IMR-90 (cell line): Measurements from ENCODE around the gene KLLN. TPM values are rescaled to one million over a fixed set of nuclear protein-coding genes. Genes with fewer than 3 reads are reported as not detected.

Source experiments
- ATAC-seq: fragments of 200-7000 bp; cut with Tn5 transposase; 2 replicates; pipeline ENCODE4 v1.9.1; 2020; ENCODE audit warnings: low read depth, mild to moderate bottlenecking, moderate library complexity
- BruUV-seq: library from RNA; stranded (reverse); fragments of 400-500 nt; replicated peaks from 2 replicates; lab custom pipeline; 2021; lab: Mats Ljungman, UMichigan
- CTCF ChIA-PET: fragments of 300-600 bp; formaldehyde crosslinking; extraction: SDS; loops from one replicate; lab custom pipeline; 2021; ENCODE audit warnings: antibody characterized with exemption; lab: Yijun Ruan, JAX
- POLR2A ChIA-PET: fragments of 300-600 bp; sonication (Branson Sonifier 250); formaldehyde crosslinking; loops from one replicate; lab custom pipeline; 2022; ENCODE audit warnings: antibody characterized with exemption; ENCODE audit not compliant: unreplicated experiment; lab: Charles Lee
- DNase-seq: peaks from one replicate; pipeline ENCODE4 v3.0.0; 2013
- H2AFZ ChIP-seq: replicated peaks from 2 replicates; pipeline ENCODE3; 2013; ENCODE audit warnings: low read length, mild to moderate bottlenecking; ENCODE audit not compliant: poor library complexity
- H2AK5ac ChIP-seq: 2 replicates; pipeline ENCODE4 v1.6.1; 2013; ENCODE audit warnings: low read depth, low read length, inconsistent platforms
- H2AK9ac ChIP-seq: replicated peaks from 2 replicates; pipeline ENCODE3; 2013; ENCODE audit warnings: mild to moderate bottlenecking, low read depth, low read length, moderate library complexity; ENCODE audit not compliant: poor library complexity
- H2BK120ac ChIP-seq: 2 replicates; pipeline ENCODE4 v1.6.1; 2013; ENCODE audit warnings: low read depth, low read length, inconsistent platforms
- H2BK15ac ChIP-seq: 3 replicates; pipeline ENCODE4 v1.6.1; 2013; ENCODE audit warnings: low read depth, low read length, inconsistent platforms
- H2BK20ac ChIP-seq: 2 replicates; pipeline ENCODE4 v1.6.1; 2013; ENCODE audit warnings: low read depth, mild to moderate bottlenecking, inconsistent platforms, low read length, moderate library complexity
- H2BK5ac ChIP-seq: 2 replicates; pipeline ENCODE4 v1.6.1; 2013; ENCODE audit warnings: mild to moderate bottlenecking, low read depth, low read length, inconsistent platforms; ENCODE audit not compliant: poor library complexity, severe bottlenecking
- H3K14ac ChIP-seq: replicated peaks from 2 replicates; pipeline ENCODE4 v1.6.1; 2013; ENCODE audit warnings: low read depth, low read length, inconsistent platforms
- H3K18ac ChIP-seq: 2 replicates; pipeline ENCODE4 v1.6.1; 2013; ENCODE audit warnings: low read depth, low read length, control low read depth
- H3K23ac ChIP-seq: 2 replicates; pipeline ENCODE4 v1.6.1; 2013; ENCODE audit warnings: low read depth, low read length, inconsistent platforms
- H3K27ac ChIP-seq: 2 replicates; pipeline ENCODE4 v1.5.1; 2013; ENCODE audit warnings: mild to moderate bottlenecking, control low read depth, low read length; ENCODE audit not compliant: insufficient read depth
- H3K27me3 ChIP-seq: 2 replicates; pipeline ENCODE4 v1.6.1; 2013; ENCODE audit warnings: low read length; ENCODE audit not compliant: control insufficient read depth, insufficient read depth
- H3K36me3 ChIP-seq: 2 replicates; pipeline ENCODE4 v1.6.1; 2013; ENCODE audit warnings: low read length, mixed read lengths; ENCODE audit not compliant: control insufficient read depth, insufficient read depth
- H3K4ac ChIP-seq: 2 replicates; pipeline ENCODE4 v1.6.1; 2013; ENCODE audit warnings: low read depth, low read length, inconsistent platforms
- H3K4me1 ChIP-seq: 2 replicates; pipeline ENCODE4 v1.6.1; 2013; ENCODE audit warnings: low read length, mixed read lengths; ENCODE audit not compliant: control insufficient read depth, insufficient read depth
- H3K4me2 ChIP-seq: 2 replicates; pipeline ENCODE4 v1.6.1; 2013; ENCODE audit warnings: low read depth, mild to moderate bottlenecking, control low read depth, low read length, moderate library complexity
- H3K4me3 ChIP-seq: 2 replicates; pipeline ENCODE4 v1.5.1; 2013; ENCODE audit warnings: low read depth, mild to moderate bottlenecking, control low read depth, low read length, moderate library complexity; ENCODE audit not compliant: insufficient read depth
- H3K56ac ChIP-seq: 2 replicates; pipeline ENCODE4 v1.6.1; 2013; ENCODE audit warnings: low read length, inconsistent platforms; ENCODE audit not compliant: insufficient read depth; ENCODE audit errors: extremely low read depth
- H3K79me1 ChIP-seq, 2 experiments: 2 replicates each; pipeline ENCODE4 v1.6.1; 2013; ENCODE audit warnings: low read length in 2 of 2, inconsistent platforms in 1 of 2, low read depth in 1 of 2
- H3K9ac ChIP-seq: 2 replicates; pipeline ENCODE4 v1.6.1; 2013; ENCODE audit warnings: low read depth, low read length, control low read depth
- H3K9me1 ChIP-seq: 2 replicates; pipeline ENCODE4 v1.6.1; 2013; ENCODE audit warnings: low read length, inconsistent platforms; ENCODE audit not compliant: insufficient read depth
- H3K9me3 ChIP-seq: 2 replicates; pipeline ENCODE4 v1.6.1; 2013; ENCODE audit warnings: low read length; ENCODE audit not compliant: control insufficient read depth, insufficient read depth
- H4K20me1 ChIP-seq: 2 replicates; pipeline ENCODE4 v1.6.1; 2013; ENCODE audit warnings: low read length, inconsistent platforms; ENCODE audit not compliant: insufficient read depth
- H4K5ac ChIP-seq: 2 replicates; pipeline ENCODE4 v1.6.1; 2013; ENCODE audit warnings: mild to moderate bottlenecking, low read depth, low read length, control low read depth
- H4K8ac ChIP-seq, 2 experiments: 2 replicates each; pipeline ENCODE4 v1.6.1; 2013; ENCODE audit warnings: low read depth in 2 of 2, low read length in 2 of 2, control low read depth in 1 of 2, inconsistent platforms in 1 of 2
- H4K91ac ChIP-seq: 2 replicates; pipeline ENCODE4 v1.6.1; 2013; ENCODE audit warnings: low read depth, low read length, inconsistent platforms; ENCODE audit not compliant: insufficient read depth
- BHLHE40 ChIP-seq: fragments of 150-350 bp; IDR thresholded peaks from 2 replicates; pipeline ENCODE4 v1.6.1; 2016; ENCODE audit warnings: mild to moderate bottlenecking, low read depth, low read length
- CHD1 ChIP-seq: IDR thresholded peaks from 2 replicates; pipeline ENCODE4 v1.6.1; 2012; ENCODE audit warnings: low read depth, low read length, improper control_type of control experiment
- FOS ChIP-seq: fragments of 150-350 bp; IDR thresholded peaks from 2 replicates; pipeline ENCODE4 v1.6.1; 2016; ENCODE audit warnings: low read depth, low read length
- MAFK ChIP-seq: IDR thresholded peaks from 2 replicates; pipeline ENCODE4 v1.6.1; 2012; ENCODE audit warnings: low read depth, low read length, improper control_type of control experiment
- MAZ ChIP-seq: IDR thresholded peaks from 2 replicates; pipeline ENCODE4 v1.6.1; 2012; ENCODE audit warnings: low read depth, mild to moderate bottlenecking, low read length, improper control_type of control experiment, moderate library complexity, borderline replicate concordance
- MXI1 ChIP-seq: IDR thresholded peaks from 2 replicates; pipeline ENCODE4 v1.6.1; 2012; ENCODE audit warnings: low read depth, mild to moderate bottlenecking, low read length, moderate library complexity, borderline replicate concordance
- NFE2L2 ChIP-seq: fragments of 150-350 bp; IDR thresholded peaks from 2 replicates; pipeline ENCODE4 v1.6.1; 2016; ENCODE audit warnings: low read depth, mild to moderate bottlenecking, low read length
- POLR2A ChIP-seq: IDR thresholded peaks from 2 replicates; pipeline ENCODE4 v1.6.1; 2012; ENCODE audit warnings: mild to moderate bottlenecking, low read depth, low read length
- RAD21 ChIP-seq: IDR thresholded peaks from 2 replicates; pipeline ENCODE4 v1.6.1; 2012; ENCODE audit warnings: low read length, improper control_type of control experiment
- RCOR1 ChIP-seq: IDR thresholded peaks from 2 replicates; pipeline ENCODE4 v1.6.1; 2012; ENCODE audit warnings: mild to moderate bottlenecking, low read length, improper control_type of control experiment; ENCODE audit not compliant: insufficient replicate concordance
- RFX5 ChIP-seq: IDR thresholded peaks from 2 replicates; pipeline ENCODE4 v1.8.0; 2012; ENCODE audit warnings: low read depth, mild to moderate bottlenecking, low read length, moderate library complexity
- SMC3 ChIP-seq: fragments of 150-350 bp; IDR thresholded peaks from 2 replicates; pipeline ENCODE4 v1.6.1; 2016; ENCODE audit warnings: low read depth, mild to moderate bottlenecking, antibody characterized with exemption, low read length, moderate library complexity
- dilution Hi-C: fragments of 300-500 bp; cut with HindIII; formaldehyde crosslinking; loops from one replicate; pipeline ENCODE4 v1.14.3; 2018; ENCODE audit warnings: low sequenced_read_pairs; ENCODE audit not compliant: unreplicated experiment
- in situ Hi-C: fragments of 300-500 bp; cut with MboI; formaldehyde crosslinking; loops from 3 replicates; pipeline ENCODE4 v1.14.3; 2019; ENCODE audit warnings: low sequenced_read_pairs, inconsistent platforms, mixed read lengths
- intact Hi-C: fragments of 100-400 bp; cut with micrococcal nuclease; formaldehyde crosslinking; loops from 2 replicates; pipeline ENCODE4 v1.10.0; 2022
- polyA plus RNA-seq, 3 experiments: library from polyadenylated mRNA; depleted of rRNA; stranded (reverse); fragments of >200 nt; gene quantifications; 2 replicates each; pipeline ENCODE4 v1.2.3, GENCODE V29; 2012; ENCODE audit warnings: low replicate concordance in 1 of 3
- total RNA-seq: library from RNA; depleted of rRNA; stranded (reverse); fragments of >200 nt; gene quantifications from 2 replicates; pipeline ENCODE4 v1.2.3, GENCODE V29; 2012
- TF ChIP-seq, protein P1 (sequence below): fragments of 150-350 bp; IDR thresholded peaks from 2 replicates; pipeline ENCODE4 v1.6.1; 2017; ENCODE audit warnings: mild to moderate bottlenecking, antibody characterized with exemption, low read length, low read depth
- TF ChIP-seq, protein P2 (sequence below): conservative IDR thresholded peaks from 2 replicates; pipeline ENCODE4 v1.5.1; 2012; ENCODE audit warnings: mild to moderate bottlenecking, low read depth, low read length, improper control_type of control experiment
- TF ChIP-seq, protein P3 (sequence below): fragments of 150-350 bp; IDR thresholded peaks from 2 replicates; pipeline ENCODE4 v1.6.1; 2016; ENCODE audit warnings: low read depth, mild to moderate bottlenecking, low read length, moderate library complexity, borderline replicate concordance

Gene KLLN
- total and polyA plus RNA-seq, 2 of the 4 experiments (the other 2 are of a cell fraction): 0.36 TPM

DNA sequence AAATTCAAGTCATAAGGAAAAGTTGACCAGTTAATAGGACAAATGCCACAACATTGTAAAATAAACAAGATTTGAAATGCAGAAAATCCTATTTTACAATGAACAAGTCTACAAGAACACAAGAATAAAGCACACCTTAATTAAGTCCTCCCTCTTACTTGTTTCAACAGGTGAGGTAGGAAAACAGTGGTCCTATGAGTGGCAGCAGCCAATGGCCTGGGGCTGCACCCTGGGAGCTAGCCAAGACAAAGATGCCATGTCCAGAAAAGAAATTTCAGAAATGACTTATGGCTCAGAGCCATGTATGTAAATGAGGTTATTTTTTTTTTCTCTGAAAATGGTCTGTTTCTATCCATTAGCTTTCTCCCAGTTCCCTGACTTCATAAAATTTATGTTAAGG lies 14.3 kb downstream of the KLLN start:
- Histone ChIP-seq H3K79me1 (peaks cover 0 to 6% of the 10 kb centered on the region in 2 experiments; a peak in 1 of 4 replicates), H3K9ac (no peak overlapping the region), H3K4me2 (no peak overlapping the region), H2AFZ (no peak overlapping the region), H3K36me3 (no peaks in the 10 kb centered on the region), H3K27me3 (no peaks in the 10 kb centered on the region), H4K91ac (no peak overlapping the region), H2AK5ac (no peak overlapping the region), H3K23ac (no peak overlapping the region), H4K20me1 (no peaks in the 10 kb centered on the region), H3K4me1 (peaks cover 2% of the 10 kb centered on the region; the same call in 1 of the 2 replicates), H2AK9ac (no peak overlapping the region), H2BK15ac (no peak overlapping the region), H4K8ac (no peak overlapping the region), H3K9me1 (peaks cover 5% of the 10 kb centered on the region), H2BK120ac (no peak overlapping the region), H2BK20ac (no peak overlapping the region), H2BK5ac (no peak overlapping the region), H4K5ac (no peak overlapping the region), H3K56ac (no peak overlapping the region), H3K27ac (no peak overlapping the region), H3K4me3 (no peak overlapping the region), H3K18ac (no peak overlapping the region), H3K9me3 (no peaks in the 10 kb centered on the region), H3K14ac (no peak overlapping the region), H3K4ac (no peak overlapping the region)
- ChIA-PET CTCF (interaction anchor here (0.6 kb wide), 1 partner anchor 783 kb away, joined by 4 read pairs; no protein-coding TSS in a partner anchor), POLR2A (no interaction called here)
- no peak for TF ChIP-seq POLR2A
- TF ChIP-seq, protein P1, sequence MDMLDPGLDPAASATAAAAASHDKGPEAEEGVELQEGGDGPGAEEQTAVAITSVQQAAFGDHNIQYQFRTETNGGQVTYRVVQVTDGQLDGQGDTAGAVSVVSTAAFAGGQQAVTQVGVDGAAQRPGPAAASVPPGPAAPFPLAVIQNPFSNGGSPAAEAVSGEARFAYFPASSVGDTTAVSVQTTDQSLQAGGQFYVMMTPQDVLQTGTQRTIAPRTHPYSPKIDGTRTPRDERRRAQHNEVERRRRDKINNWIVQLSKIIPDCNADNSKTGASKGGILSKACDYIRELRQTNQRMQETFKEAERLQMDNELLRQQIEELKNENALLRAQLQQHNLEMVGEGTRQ: no peak
- TF ChIP-seq MXI1: no peak
- TF ChIP-seq BHLHE40: no peak
- no peak for TF ChIP-seq MAFK
- TF ChIP-seq, protein P2, sequence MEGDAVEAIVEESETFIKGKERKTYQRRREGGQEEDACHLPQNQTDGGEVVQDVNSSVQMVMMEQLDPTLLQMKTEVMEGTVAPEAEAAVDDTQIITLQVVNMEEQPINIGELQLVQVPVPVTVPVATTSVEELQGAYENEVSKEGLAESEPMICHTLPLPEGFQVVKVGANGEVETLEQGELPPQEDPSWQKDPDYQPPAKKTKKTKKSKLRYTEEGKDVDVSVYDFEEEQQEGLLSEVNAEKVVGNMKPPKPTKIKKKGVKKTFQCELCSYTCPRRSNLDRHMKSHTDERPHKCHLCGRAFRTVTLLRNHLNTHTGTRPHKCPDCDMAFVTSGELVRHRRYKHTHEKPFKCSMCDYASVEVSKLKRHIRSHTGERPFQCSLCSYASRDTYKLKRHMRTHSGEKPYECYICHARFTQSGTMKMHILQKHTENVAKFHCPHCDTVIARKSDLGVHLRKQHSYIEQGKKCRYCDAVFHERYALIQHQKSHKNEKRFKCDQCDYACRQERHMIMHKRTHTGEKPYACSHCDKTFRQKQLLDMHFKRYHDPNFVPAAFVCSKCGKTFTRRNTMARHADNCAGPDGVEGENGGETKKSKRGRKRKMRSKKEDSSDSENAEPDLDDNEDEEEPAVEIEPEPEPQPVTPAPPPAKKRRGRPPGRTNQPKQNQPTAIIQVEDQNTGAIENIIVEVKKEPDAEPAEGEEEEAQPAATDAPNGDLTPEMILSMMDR: no peak
- TF ChIP-seq FOS: no peak
- no peak for TF ChIP-seq SMC3
- no peak for TF ChIP-seq RFX5
- no peak for TF ChIP-seq CHD1
- no peak for TF ChIP-seq RCOR1
- no peak for TF ChIP-seq MAZ
- TF ChIP-seq, protein P3, sequence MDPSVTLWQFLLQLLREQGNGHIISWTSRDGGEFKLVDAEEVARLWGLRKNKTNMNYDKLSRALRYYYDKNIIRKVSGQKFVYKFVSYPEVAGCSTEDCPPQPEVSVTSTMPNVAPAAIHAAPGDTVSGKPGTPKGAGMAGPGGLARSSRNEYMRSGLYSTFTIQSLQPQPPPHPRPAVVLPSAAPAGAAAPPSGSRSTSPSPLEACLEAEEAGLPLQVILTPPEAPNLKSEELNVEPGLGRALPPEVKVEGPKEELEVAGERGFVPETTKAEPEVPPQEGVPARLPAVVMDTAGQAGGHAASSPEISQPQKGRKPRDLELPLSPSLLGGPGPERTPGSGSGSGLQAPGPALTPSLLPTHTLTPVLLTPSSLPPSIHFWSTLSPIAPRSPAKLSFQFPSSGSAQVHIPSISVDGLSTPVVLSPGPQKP: no peak
- no peak for TF ChIP-seq RAD21
- TF ChIP-seq NFE2L2: no peak
- intact Hi-C loops: no loop called here
- ATAC-seq: no peak
- no TSS peak for BruUV-seq
- dilution Hi-C loops: no loop called here
- in situ Hi-C loops: no loop called here
- DNase-seq: no peak
